ENCODE data around the gene PEF1. TPM values are rescaled to one million over a fixed set of nuclear protein-coding genes. Genes with fewer than 3 reads are reported as not detected.

PEF1 gene
- total RNA-seq, 2 donors from 2014 or later, result 55.5 to 62.8 TPM

GRCh38 chr1:31621847-31622730 lies 22.6 kb downstream of the PEF1 start:
- no peak for DNase-seq (ENCODE audit: low spot score)
- intact Hi-C loops (cut with DNase I), result no loop called here

GRCh38 chr1:31621498-31621820 lies 23.2 kb downstream of the PEF1 start:
- no peak for DNase-seq (ENCODE audit: low spot score)
- intact Hi-C loops (cut with DNase I), result no loop called here

DNA sequence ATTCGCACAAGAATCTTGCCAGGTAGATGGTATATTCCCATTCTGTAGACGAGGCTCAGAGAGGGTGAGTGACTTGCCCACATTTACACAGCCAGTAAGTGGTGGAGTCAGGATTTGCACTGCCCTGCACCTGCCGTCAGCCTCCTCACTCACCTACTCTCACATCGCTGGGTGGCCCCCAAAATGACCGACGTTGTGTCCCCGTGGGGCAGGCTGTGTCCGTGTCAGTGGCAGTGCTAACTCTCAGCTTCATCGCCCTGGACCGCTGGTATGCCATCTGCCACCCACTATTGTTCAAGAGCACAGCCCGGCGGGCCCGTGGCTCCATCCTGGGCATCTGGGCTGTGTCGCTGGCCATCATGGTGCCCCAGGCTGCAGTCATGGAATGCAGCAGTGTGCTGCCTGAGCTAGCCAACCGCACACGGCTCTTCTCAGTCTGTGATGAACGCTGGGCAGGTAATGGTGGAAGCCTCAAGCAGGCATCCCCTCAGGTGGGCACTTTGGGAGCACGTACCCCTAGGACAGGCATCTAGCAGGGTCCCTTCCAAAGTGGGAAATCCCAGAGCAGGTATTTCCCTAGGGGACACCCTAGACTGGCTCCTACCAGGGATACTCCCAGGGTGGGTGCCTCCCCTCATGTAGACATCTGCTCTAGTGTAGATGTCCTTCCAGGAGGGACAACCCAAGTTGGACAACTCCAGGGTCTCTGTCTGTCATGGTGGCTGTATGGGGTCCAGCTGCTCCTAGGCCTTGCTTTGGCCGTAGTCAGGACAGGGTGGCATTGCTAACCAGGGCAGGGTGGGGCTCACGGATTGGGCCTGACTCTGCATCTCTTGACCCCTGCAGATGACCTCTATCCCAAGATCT lies 23.8 kb downstream of the PEF1 start:
- intact Hi-C loops (cut with DNase I), result no loop called here
- peak; percentile 75 for DNase-seq (ENCODE audit: low spot score)

DNA sequence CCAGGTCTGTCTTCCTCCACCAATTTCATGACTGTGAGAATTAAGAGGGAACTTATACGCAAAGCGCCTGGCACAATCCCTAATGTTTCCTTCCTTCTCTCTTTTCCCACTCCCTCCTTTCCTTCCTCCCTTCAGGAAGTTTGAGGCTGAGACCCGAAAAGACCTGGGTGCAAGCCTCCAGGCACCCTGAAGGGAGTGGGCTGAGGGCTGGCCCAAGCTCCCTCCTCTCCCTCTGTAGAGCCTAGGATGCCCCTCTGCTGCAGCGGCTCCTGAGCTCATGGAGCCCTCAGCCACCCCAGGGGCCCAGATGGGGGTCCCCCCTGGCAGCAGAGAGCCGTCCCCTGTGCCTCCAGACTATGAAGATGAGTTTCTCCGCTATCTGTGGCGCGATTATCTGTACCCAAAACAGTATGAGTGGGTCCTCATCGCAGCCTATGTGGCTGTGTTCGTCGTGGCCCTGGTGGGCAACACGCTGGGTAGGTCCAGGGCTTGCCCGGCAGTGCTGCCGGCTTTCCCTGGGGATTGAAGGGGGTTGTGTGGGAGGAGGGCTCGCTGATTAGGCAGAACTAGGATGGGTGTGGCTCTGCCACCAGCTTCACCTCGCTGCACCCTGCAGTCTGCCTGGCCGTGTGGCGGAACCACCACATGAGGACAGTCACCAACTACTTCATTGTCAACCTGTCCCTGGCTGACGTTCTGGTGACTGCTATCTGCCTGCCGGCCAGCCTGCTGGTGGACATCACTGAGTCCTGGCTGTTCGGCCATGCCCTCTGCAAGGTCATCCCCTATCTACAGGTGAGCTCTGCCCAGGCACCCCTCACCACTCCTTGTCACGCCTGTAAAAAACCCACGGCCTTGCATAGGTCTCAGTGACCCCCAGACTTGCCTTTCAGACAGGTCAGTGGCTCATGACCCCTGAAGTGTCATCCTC lies 25.5 kb downstream of the PEF1 start:
- peak; percentile 59 for DNase-seq (ENCODE audit: low spot score)
- intact Hi-C loops (cut with DNase I), result loop anchor here in 1 of 2 donors (10.0 kb wide), 1 partner anchor 54 kb away; no protein-coding TSS in a partner anchor

GRCh38 chr1:31617916-31618746 lies 26.5 kb downstream of the PEF1 start:
- DNase-seq (ENCODE audit: low spot score), result peak; percentile 82
- intact Hi-C loops (cut with DNase I), result loop anchor here in 1 of 2 donors (10.0 kb wide), 1 partner anchor 53 kb away; no protein-coding TSS in a partner anchor

- intact Hi-C loops (cut with DNase I), result loop anchor here in 1 of 2 donors (10.0 kb wide), 1 partner anchor 53 kb away; no protein-coding TSS in a partner anchor
- peak; percentile 74 for DNase-seq (ENCODE audit: low spot score)
These were observed 27.3 kb downstream of the PEF1 start, which contains the start of gene HCRTR1 for GRCh38 chr1:31617218-31617915. TSS of gene HCRTR1 (plus strand) at chr1:31617689. CDS start at chr1:31619193, 1,504 bp downstream.

DNA sequence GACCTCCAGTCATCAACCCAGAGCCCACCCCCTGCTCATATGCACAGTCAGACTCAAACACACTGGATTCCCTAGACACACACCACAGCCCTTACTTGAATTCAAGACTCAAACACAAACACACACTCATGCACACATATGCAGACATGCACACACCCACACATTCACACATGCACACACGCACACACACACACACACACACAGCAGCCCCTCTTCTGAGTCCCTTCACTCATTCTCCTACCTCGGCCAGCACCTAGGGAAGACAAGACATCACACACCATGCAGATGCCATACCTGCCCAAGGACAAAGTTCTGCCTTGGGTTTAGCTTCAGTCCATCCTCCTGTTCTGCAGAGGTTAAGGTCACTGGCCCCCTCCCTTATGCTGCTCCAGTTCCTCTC lies 28.7 kb downstream of the PEF1 start:
- no peak for DNase-seq (ENCODE audit: low spot score)
- intact Hi-C loops (cut with DNase I), result loop anchor here in 1 of 2 donors (10.0 kb wide), 1 partner anchor 51 kb away; no protein-coding TSS in a partner anchor

GRCh38 chr1:31615414-31615813 lies 29.3 kb downstream of the PEF1 start:
- DNase-seq (ENCODE audit: low spot score), result no peak
- intact Hi-C loops (cut with DNase I), result loop anchor here in 1 of 2 donors (10.0 kb wide), 1 partner anchor 51 kb away; no protein-coding TSS in a partner anchor

GRCh38 chr1:31614414-31615005 lies 30.2 kb downstream of the PEF1 start:
- DNase-seq (ENCODE audit: low spot score), result peak; percentile 66
- intact Hi-C loops (cut with DNase I), result loop anchor here in 1 of 2 donors (10.0 kb wide), 1 partner anchor 50 kb away; no protein-coding TSS in a partner anchor

DNA sequence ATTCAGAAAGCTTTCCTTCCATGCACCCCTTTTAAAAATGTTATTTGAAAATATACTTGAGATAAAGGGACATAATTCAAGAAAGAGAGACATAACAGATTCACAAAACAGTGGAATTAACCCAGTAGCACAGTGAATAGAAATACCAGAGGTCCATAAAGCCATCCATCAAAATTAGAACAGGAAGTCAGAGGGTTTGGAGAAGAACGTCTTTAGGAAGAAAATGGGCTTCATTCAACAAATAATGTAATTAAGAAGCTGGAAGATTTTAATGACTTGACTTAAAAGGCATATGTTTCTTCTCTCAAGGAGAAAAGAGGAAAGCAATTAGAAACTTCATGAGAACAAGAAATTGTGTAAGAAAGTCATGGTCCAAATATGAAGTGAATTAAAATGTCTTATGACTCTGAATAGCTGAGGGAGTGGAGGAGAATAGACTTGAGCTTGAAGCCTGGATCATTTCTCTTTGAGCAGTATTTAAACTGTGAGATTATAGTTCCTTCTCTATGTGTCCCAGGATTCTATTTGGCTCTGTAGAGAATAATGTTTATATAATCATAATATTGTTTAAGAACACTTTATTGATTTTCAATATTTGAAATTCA lies 35.1 kb downstream of the PEF1 start:
- intact Hi-C loops (cut with DNase I), result loop anchor here in 1 of 2 donors (10.0 kb wide), 1 partner anchor 45 kb away; no protein-coding TSS in a partner anchor
- DNase-seq (ENCODE audit: low spot score), result no peak

- intact Hi-C loops (cut with DNase I), result no loop called here
- DNase-seq (ENCODE audit: low spot score), result no peak
These were observed 37.3 kb downstream of the PEF1 start for GRCh38 chr1:31607360-31607759.

GRCh38 chr1:31605908-31606427 lies 38.7 kb downstream of the PEF1 start:
- intact Hi-C loops (cut with DNase I), result no loop called here
- DNase-seq (ENCODE audit: low spot score), result peak; percentile 26

- no peak for DNase-seq (ENCODE audit: low spot score)
- intact Hi-C loops (cut with DNase I), result no loop called here
These were observed 42.6 kb downstream of the PEF1 start for GRCh38 chr1:31602081-31602480.

GRCh38 chr1:31600641-31601040 lies 44.0 kb downstream of the PEF1 start:
- intact Hi-C loops (cut with DNase I), result no loop called here
- no peak for DNase-seq (ENCODE audit: low spot score)

GRCh38 chr1:31598980-31599379 lies 45.7 kb downstream of the PEF1 start:
- intact Hi-C loops (cut with DNase I), result no loop called here
- no peak for DNase-seq (ENCODE audit: low spot score)

DNA sequence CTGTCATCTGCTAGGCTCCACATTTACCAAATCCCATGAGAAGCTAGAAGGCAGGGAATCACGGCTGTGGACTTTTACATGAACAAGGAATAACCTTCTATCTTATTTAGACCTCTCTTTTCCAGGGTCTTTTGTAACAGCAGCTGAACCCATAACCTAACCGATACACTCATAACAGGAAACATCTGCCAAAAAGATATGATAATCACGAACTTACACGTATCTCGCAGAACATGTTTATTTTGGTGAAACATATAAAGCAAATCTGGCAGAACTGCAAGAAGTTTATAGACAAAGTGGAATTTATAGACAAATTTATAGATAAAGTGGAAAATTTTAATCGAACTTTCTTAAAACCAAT lies 48.0 kb downstream of the PEF1 start:
- no peak for DNase-seq (ENCODE audit: low spot score)
- intact Hi-C loops (cut with DNase I), result no loop called here
